Caco-2 (cell line): ENCODE data around the gene MLANA. TPM values are rescaled to one million over a fixed set of nuclear protein-coding genes. Genes with fewer than 3 reads are reported as not detected.

Experiments used
- BruUV-seq: library from RNA; stranded (reverse); fragments of 400-500 nt; replicated peaks from 2 replicates; lab custom pipeline; 2021; lab: Mats Ljungman, UMichigan
- CTCF ChIA-PET: fragments of 300-600 bp; sonication (Branson Sonifier 250); formaldehyde crosslinking; loops from one replicate; lab custom pipeline; 2022; ENCODE audit warnings: antibody characterized with exemption; lab: Charles Lee
- POLR2A ChIA-PET: fragments of 300-600 bp; sonication (Branson Sonifier 250); formaldehyde crosslinking; loops from one replicate; lab custom pipeline; 2022; ENCODE audit warnings: antibody characterized with exemption; lab: Charles Lee
- DNase-seq, 2 experiments: peaks; one replicate each; pipeline versions ENCODE4 v3.0.0 to v3.0.0-alpha.2; 2020 to 2022
- H3K27me3 ChIP-seq: replicated peaks from 2 replicates; pipeline ENCODE4 v1.6.0; 2011; ENCODE audit warnings: low read length; ENCODE audit not compliant: control insufficient read depth, insufficient read depth
- H3K36me3 ChIP-seq: 2 replicates; pipeline ENCODE4 v1.5.1; 2011; ENCODE audit warnings: low read length; ENCODE audit not compliant: control insufficient read depth, insufficient read depth
- H3K4me1 ChIP-seq: fragments of 250-450 bp; sonication (Bioruptor Pico); 2 replicates; pipeline ENCODE4 v1.5.1; 2020; ENCODE audit warnings: mild to moderate bottlenecking
- H3K4me3 ChIP-seq: 2 replicates; pipeline ENCODE4 v1.5.1; 2011; ENCODE audit warnings: low read depth, mild to moderate bottlenecking, control low read depth, low read length
- H3K9me3 ChIP-seq: fragments of 250-450 bp; sonication (Bioruptor Pico); 2 replicates; pipeline ENCODE4 v1.5.1; 2020; ENCODE audit warnings: mild to moderate bottlenecking, moderate library complexity
- H3K27ac Mint-ChIP-seq: one replicate; pipeline ENCODE4 v1.8.0; 2022; ENCODE audit warnings: mixed read lengths; ENCODE audit not compliant: unreplicated experiment
- H3K27me3 Mint-ChIP-seq: one replicate; pipeline ENCODE4 v1.8.0; 2022; ENCODE audit warnings: mixed read lengths; ENCODE audit not compliant: insufficient read depth, unreplicated experiment
- H3K36me3 Mint-ChIP-seq: one replicate; pipeline ENCODE4 v1.8.0; 2022; ENCODE audit warnings: mild to moderate bottlenecking, mixed read lengths; ENCODE audit not compliant: insufficient read depth, unreplicated experiment
- H3K4me1 Mint-ChIP-seq: one replicate; pipeline ENCODE4 v1.8.0; 2022; ENCODE audit warnings: low read depth, mixed read lengths; ENCODE audit not compliant: unreplicated experiment
- H3K4me3 Mint-ChIP-seq: one replicate; pipeline ENCODE4 v1.8.0; 2022; ENCODE audit warnings: mild to moderate bottlenecking, moderate library complexity, mixed read lengths; ENCODE audit not compliant: unreplicated experiment
- H3K9me3 Mint-ChIP-seq: one replicate; pipeline ENCODE4 v1.8.0; 2022; ENCODE audit warnings: mixed read lengths; ENCODE audit not compliant: unreplicated experiment
- CTCF ChIP-seq, 2 experiments: fragments of 200-600 bp in 1 of 2; IDR thresholded peaks; 1 replicate in 1 of 2; 2 replicates in 1 of 2; pipeline versions ENCODE4 v1.5.1 to v1.8.0; 2011 to 2022; ENCODE audit warnings: antibody characterized with exemption in 1 of 2, control low read depth in 1 of 2, inconsistent platforms in 1 of 2, low read depth in 1 of 2, low read length in 1 of 2, mild to moderate bottlenecking in 1 of 2, moderate library complexity in 1 of 2; ENCODE audit not compliant: insufficient read depth in 1 of 2, severe bottlenecking in 1 of 2, unreplicated experiment in 1 of 2
- intact Hi-C: fragments of 100-400 bp; cut with micrococcal nuclease; formaldehyde crosslinking; loops from one replicate; pipeline ENCODE4 v1.10.0; 2022; ENCODE audit not compliant: unreplicated experiment
- total RNA-seq: library from RNA; stranded (reverse); gene quantifications from 2 replicates; pipeline ENCODE4 v1.2.3, GENCODE V29; 2022

Gene MLANA
- total RNA-seq, 1 experiment from 2014 or later: not detected

GRCh38 chr9:5850724-5851122, 40.0 kb upstream of the MLANA start:
- intact Hi-C loops: no loop called here
- POLR2A ChIA-PET: no interaction called here
- Mint-ChIP-seq H3K4me1 (no peaks in the 10 kb centered on the region), H3K4me3 (no peak overlapping the region), H3K9me3 (no peaks in the 10 kb centered on the region), H3K27me3 (no peaks in the 10 kb centered on the region), H3K36me3 (no peaks in the 10 kb centered on the region), H3K27ac (no peak overlapping the region)
- no peak for DNase-seq
- BruUV-seq: no TSS peak
- H3K36me3 ChIP-seq: no peaks in the 10 kb centered on the region
- H3K27me3 ChIP-seq: no peaks in the 10 kb centered on the region
- H3K4me3 ChIP-seq: no peak overlapping the region
- no peak for TF ChIP-seq CTCF (IDR thresholded peaks at IDR 0.05; ENCODE audit: insufficient read depth in 1 of 2, low read depth in 1 of 2, low read length in 1 of 2, severe bottlenecking in 1 of 2, unreplicated experiment in 1 of 2)
- no peaks in the 10 kb centered on the region for H3K4me1 ChIP-seq
- CTCF ChIA-PET: no interaction called here
- no peaks in the 10 kb centered on the region for H3K9me3 ChIP-seq

DNA sequence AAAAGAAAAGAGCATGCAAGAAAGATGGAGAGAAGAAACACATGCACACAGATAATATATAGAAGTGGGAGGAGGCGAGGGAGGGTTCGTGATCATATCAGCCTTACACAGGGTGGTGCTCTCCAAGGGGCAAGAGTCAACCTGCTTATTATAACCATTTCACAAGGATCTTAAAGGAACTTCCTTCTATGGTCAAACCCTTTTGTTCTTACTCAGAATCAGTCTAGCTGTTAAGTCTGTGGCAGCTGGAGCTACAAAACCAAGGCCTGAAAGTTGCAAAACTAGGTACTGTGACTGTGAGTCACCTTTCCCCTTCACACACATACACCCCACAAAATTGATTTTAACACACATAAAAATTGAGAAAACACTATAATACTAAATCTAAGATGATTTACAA, 39.2 kb upstream of the MLANA start:
- DNase-seq: no peak
- Mint-ChIP-seq H3K4me1 (no peaks in the 10 kb centered on the region), H3K4me3 (no peak overlapping the region), H3K36me3 (no peaks in the 10 kb centered on the region), H3K9me3 (no peaks in the 10 kb centered on the region), H3K27me3 (no peaks in the 10 kb centered on the region), H3K27ac (no peak overlapping the region)
- no peak for TF ChIP-seq CTCF (IDR thresholded peaks at IDR 0.05; ENCODE audit: insufficient read depth in 1 of 2, low read depth in 1 of 2, low read length in 1 of 2, severe bottlenecking in 1 of 2, unreplicated experiment in 1 of 2)
- intact Hi-C loops: no loop called here
- Histone ChIP-seq H3K4me1 (no peaks in the 10 kb centered on the region), H3K4me3 (no peak overlapping the region), H3K36me3 (no peaks in the 10 kb centered on the region), H3K27me3 (no peaks in the 10 kb centered on the region), H3K9me3 (no peaks in the 10 kb centered on the region)
- ChIA-PET POLR2A (no interaction called here), CTCF (no interaction called here)
- BruUV-seq: no TSS peak

DNA sequence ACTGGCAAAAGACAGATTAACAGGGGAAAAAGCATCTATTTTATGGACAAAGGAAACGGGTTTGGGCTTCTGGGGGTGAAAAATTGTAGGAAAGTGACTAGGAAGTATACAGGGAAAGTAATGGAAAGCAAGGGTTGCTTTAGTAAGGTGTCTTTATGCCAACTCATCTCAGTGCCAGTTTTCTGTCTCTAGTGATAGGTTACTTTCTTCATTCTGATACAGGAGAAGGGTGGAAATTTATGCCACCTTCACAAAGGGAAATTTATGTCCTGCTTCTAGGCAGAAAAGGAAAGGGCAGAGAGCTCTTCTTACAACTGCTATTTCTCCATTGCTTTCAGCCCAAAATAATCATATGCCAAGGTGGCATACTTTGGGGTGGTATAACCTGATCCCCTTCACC, 37.7 kb upstream of the MLANA start:
- H3K36me3 ChIP-seq: no peaks in the 10 kb centered on the region
- Mint-ChIP-seq H3K27ac (no peak overlapping the region), H3K4me3 (no peak overlapping the region), H3K36me3 (no peaks in the 10 kb centered on the region), H3K4me1 (no peaks in the 10 kb centered on the region), H3K27me3 (no peaks in the 10 kb centered on the region), H3K9me3 (no peaks in the 10 kb centered on the region)
- BruUV-seq: no TSS peak
- ChIA-PET POLR2A (no interaction called here), CTCF (no interaction called here)
- no peaks in the 10 kb centered on the region for H3K27me3 ChIP-seq
- TF ChIP-seq CTCF (IDR thresholded peaks at IDR 0.05; ENCODE audit: insufficient read depth in 1 of 2, low read depth in 1 of 2, low read length in 1 of 2, severe bottlenecking in 1 of 2, unreplicated experiment in 1 of 2): no peak
- no peaks in the 10 kb centered on the region for H3K4me1 ChIP-seq
- no peak for DNase-seq
- no peaks in the 10 kb centered on the region for H3K9me3 ChIP-seq
- no peak overlapping the region for H3K4me3 ChIP-seq
- intact Hi-C loops: no loop called here
